D721Med (cell line): ENCODE data around the gene KIAA1586.

ENCODE experiments used
- DNase-seq: peaks from one replicate; pipeline ENCODE4 v3.0.0; 2011; ENCODE audit warnings: low spot score; ENCODE audit not compliant: insufficient read length
- FAIRE-seq: peaks from 2 replicates; lab custom pipeline; 2011; peaks lifted over from hg19 to GRCh38; lab: Jason Lieb, UNC
- CTCF ChIP-seq: IDR thresholded peaks from 2 replicates; pipeline ENCODE4 v1.5.1; 2012; ENCODE audit warnings: mild to moderate bottlenecking, control low read depth; ENCODE audit not compliant: insufficient read depth; ENCODE audit errors: missing control alignments

The KIAA1586 gene

DNA sequence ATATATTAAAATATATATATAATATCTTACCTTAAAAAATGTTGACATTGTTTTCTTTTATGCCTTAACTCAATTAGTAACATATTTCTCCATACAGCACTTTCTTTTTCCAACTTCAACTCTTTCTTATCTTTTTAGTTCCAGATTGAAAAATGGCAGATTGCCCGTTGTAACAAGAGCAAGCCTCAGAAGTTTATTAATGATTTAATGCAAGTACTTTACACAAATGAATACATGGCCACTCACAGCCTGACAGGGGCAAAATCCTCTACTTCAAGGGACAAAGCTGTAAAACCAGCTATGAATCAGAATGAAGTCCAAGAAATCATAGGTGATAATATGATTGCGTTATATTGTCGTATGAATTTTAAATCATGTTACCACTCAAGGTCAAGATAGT is 29.4 kb upstream of the KIAA1586 start:
- FAIRE-seq (no peak), DNase-seq (no peak)
- no peak for TF ChIP-seq CTCF

DNA sequence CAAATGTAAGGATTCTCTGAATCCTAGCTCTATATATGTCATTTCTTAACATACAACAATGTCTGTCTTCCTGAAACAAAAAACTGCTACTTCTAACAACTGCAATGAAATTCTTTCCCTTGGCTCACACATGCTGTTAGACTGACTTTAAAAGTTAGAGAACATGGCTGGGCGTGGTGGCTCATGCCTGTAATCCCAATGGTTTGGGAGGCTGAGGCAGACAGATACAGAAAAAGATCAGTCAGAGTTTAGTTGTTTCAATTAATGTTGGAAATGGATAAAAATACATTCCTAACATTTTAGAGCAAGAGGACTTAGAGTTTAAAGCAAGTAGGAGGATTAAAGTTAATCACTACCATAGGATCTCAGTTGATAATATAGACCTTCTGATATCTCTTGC is 28.7 kb upstream of the KIAA1586 start:
- no peak for TF ChIP-seq CTCF
- no peak for DNase-seq
- FAIRE-seq, result no peak

DNA sequence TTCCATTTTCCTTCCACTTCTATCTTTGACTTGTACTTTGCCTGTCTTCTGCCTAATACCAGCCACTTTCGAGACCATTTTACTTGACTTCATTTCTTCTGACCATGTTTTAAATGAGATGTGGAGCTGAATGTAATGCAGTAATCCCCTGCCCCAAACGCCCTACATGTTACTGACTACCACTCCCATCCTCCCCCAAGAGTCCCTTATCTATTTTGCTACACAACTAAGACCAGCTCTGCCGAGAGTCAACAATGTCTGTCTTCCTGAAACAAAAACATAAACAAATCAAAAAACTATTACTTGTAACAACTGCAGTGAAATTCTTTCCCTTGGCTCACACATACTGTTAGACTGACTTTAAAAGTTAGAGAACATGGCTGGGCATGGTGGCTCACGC is 27.1 kb upstream of the KIAA1586 start:
- no peak for TF ChIP-seq CTCF
- FAIRE-seq (no peak), DNase-seq (no peak)

GRCh38 chr6:57021086-57021720 is 25.3 kb upstream of the KIAA1586 start:
- TF ChIP-seq CTCF, result peak; percentile 57
- peak; percentile 29 for FAIRE-seq
- DNase-seq, result no peak

DNA sequence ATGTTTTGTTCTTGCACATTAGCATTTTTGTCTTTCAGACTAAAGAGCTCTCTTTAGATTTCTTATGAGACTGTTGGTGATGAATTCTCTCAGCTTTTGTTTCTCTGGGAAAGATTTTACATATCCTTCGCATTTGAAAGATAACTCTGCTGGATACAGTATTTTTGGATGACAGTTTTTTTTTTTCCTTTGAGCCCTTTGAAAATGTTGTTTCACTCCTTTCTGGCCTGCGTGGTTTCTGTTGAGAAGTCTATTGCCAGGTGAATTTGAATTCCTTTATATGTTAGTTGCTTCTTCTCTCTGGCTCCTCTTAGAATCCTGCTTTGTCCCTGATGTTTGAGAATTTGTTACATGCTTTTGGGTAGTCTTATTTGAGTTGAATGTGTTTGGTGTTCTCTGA is 22.2 kb upstream of the KIAA1586 start:
- DNase-seq (no peak), FAIRE-seq (no peak)
- no peak for TF ChIP-seq CTCF

- FAIRE-seq (no peak), DNase-seq (no peak)
- no peak for TF ChIP-seq CTCF
Observed at GRCh38 chr6:57024775-57025174, 21.7 kb upstream of the KIAA1586 start.

DNA sequence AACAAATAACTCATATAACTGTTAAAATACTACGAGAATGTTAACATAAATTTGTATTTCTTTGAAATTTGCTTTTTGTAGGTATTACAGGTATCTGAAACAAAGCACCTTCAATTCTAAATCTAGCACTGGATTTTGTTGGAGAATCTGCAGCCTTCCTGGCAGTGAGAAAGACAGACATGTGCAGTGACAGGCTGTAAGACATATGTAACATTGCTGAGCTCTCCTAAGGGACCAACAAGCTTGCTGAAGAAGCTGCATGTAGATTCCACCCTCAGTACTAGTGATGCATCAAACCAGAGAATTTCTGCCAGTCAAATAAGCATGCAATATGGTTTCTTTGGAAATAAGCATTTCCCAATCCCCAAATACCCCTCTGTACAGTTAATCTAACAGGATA is 20.5 kb upstream of the KIAA1586 start:
- FAIRE-seq (no peak), DNase-seq (no peak)
- no peak for TF ChIP-seq CTCF
